Stimulated activated CD8-positive, alpha-beta memory T cell treated with anti-CD3 and anti-CD28 coated beads, Interleukin-2, amount 100 ng/mL, for 48 hours (primary cell): ENCODE measurements around the gene CLPTM1.
A peak's percentile ranks its signal among the peaks of the same experiment; 100 is the strongest.
"Not testable (repeated sequence)": the region's sequence is repeated elsewhere in the genome, so short reads cannot be mapped to it uniquely, and the experiment has no call there.

ENCODE experiments used
- DNase-seq, 2 donors: peaks; one replicate each; pipeline ENCODE4 v3.0.0-alpha.2; 2020; ENCODE audit warnings: low read depth in 2 of 2

The CLPTM1 gene

GRCh38 chr19:44954649-44955504 lies at the start of gene CLPTM1:
Gene CLPTM1 (plus strand): TSS chr19:44955380. CDS start chr19:44955396, 16 bp downstream.
- DNase-seq, result peak; percentile 95 to 96

- no peak for DNase-seq
These were observed 49.6 kb upstream of the CLPTM1 start, which contains the start of gene APOE for GRCh38 chr19:44905437-44906160. Gene APOE (plus strand): TSS chr19:44905796. CDS start chr19:44906625, 829 bp downstream.

GRCh38 chr19:44907613-44908012 lies 47.6 kb upstream of the CLPTM1 start:
- no peak for DNase-seq

- no peak for DNase-seq
These were observed 46.9 kb upstream of the CLPTM1 start for GRCh38 chr19:44908074-44908835.

GRCh38 chr19:44908836-44909261 lies 46.3 kb upstream of the CLPTM1 start:
- no peak for DNase-seq

- DNase-seq, result no peak
These were observed 45.4 kb upstream of the CLPTM1 start for GRCh38 chr19:44909775-44910174.

GRCh38 chr19:44911896-44912295 lies 43.3 kb upstream of the CLPTM1 start:
- not testable (repeated sequence) for DNase-seq

GRCh38 chr19:44912854-44913253 lies 42.3 kb upstream of the CLPTM1 start:
- no peak for DNase-seq

GRCh38 chr19:44913512-44914432 lies 41.4 kb upstream of the CLPTM1 start:
- not testable (repeated sequence) for DNase-seq

GRCh38 chr19:44914433-44915206 lies 40.6 kb upstream of the CLPTM1 start, which contains the start of gene APOC1:
Gene APOC1 (plus strand): TSS chr19:44914608. CDS start chr19:44914892, 284 bp downstream.
- DNase-seq, result peak; percentile 65 to 74

GRCh38 chr19:44924243-44924725 lies 30.9 kb upstream of the CLPTM1 start:
- DNase-seq, result no peak

GRCh38 chr19:44925114-44925891 lies 29.9 kb upstream of the CLPTM1 start:
- DNase-seq, result no peak

GRCh38 chr19:44926245-44927077 lies 28.7 kb upstream of the CLPTM1 start:
- DNase-seq, result not testable (repeated sequence)

GRCh38 chr19:44927746-44928145 lies 27.4 kb upstream of the CLPTM1 start:
- no peak for DNase-seq

GRCh38 chr19:44930088-44930487 lies 25.1 kb upstream of the CLPTM1 start:
- DNase-seq, result no peak

GRCh38 chr19:44931541-44931940 lies 23.6 kb upstream of the CLPTM1 start:
- DNase-seq, result no peak

- no peak for DNase-seq
These were observed 15.5 kb upstream of the CLPTM1 start for GRCh38 chr19:44939668-44940067.

GRCh38 chr19:44942067-44942571 lies 13.1 kb upstream of the CLPTM1 start, which contains the start of gene APOC4:
Gene APOC4 (plus strand): TSS chr19:44942237. CDS start chr19:44942278, 41 bp downstream.
- DNase-seq, result no peak
